GM18507 (cell line): Measurements from ENCODE around the gene GLRX3.
A peak's percentile ranks its signal among the peaks of the same experiment; 100 is the strongest.
"Not testable (repeated sequence)": the region's sequence is repeated elsewhere in the genome, so short reads cannot be mapped to it uniquely, and the experiment has no call there.

ENCODE experiments used
- DNase-seq: peaks from one replicate; pipeline ENCODE4 v3.0.0; 2011; ENCODE audit warnings: low read depth; ENCODE audit not compliant: insufficient read length; ENCODE audit errors: extremely low spot score
- FAIRE-seq: peaks from 2 replicates; lab custom pipeline; 2011; peaks lifted over from hg19 to GRCh38; lab: Jason Lieb, UNC

The GLRX3 gene

DNA sequence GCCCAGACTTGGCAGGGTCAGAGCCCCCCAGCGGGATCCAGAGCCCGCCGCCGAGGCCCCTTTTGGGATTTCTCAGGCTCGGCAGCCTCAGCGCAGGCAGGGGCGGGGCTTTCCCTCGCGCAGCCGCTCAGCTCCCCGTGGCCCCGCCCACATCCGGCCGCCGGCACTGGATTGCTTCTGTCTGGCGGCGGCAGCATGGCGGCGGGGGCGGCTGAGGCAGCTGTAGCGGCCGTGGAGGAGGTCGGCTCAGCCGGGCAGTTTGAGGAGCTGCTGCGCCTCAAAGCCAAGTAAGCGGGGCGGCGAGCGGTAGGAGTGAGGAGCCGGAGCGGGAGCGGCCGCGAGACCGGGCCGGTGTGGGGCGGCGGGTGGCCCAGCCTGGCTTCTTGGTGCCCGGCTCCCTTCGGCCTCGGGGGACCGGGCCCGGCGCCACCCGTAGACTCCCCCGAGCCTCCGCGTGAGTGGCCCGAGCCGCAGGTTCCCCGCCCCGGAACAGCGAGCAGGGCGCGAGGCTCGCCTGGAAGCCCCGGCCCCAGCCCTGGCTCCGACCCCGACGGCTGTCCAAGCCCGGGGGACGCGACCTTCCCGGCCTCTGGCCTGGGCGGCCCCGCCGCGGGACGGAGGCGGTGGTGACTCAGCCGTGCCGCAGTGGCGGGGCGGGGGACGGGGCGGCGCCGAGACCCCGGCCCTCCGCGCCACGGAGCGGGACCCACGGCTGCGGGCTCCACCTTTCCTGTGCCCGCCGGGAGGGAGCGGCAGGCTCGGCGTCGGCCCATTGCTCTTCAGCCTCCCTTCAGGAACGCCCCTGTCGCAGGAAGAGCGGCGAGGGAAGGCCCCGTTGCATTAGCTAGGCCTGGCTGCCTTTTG is at the start of gene GLRX3:
TSS of gene GLRX3 (plus strand) at position 166 of the 864 bp plus-strand sequence. CDS start at position 196, 30 bp downstream.
- DNase-seq (peak; percentile 90), FAIRE-seq (peak; percentile 77)

DNA sequence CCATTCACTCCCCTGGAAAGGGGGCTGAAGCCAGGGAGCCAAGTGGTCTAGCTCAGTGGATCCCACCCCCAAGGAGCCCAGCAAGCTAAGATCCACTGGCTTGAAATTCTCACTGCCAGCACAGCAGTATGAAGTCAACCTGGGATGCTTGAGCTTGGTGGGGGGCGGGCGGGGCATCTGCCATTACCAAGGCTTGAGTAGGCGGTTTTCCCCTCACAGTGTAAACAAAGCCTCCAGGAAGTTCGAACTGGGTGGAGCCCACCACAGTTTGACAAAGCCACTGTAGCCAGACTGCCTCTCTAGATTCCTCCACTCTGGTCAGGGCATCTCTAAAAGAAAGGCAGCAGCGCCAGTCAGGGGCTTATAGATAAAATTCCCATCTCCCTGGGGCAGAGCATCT is 45.6 kb upstream of the GLRX3 start:
- not testable (repeated sequence) for DNase-seq, FAIRE-seq

DNA sequence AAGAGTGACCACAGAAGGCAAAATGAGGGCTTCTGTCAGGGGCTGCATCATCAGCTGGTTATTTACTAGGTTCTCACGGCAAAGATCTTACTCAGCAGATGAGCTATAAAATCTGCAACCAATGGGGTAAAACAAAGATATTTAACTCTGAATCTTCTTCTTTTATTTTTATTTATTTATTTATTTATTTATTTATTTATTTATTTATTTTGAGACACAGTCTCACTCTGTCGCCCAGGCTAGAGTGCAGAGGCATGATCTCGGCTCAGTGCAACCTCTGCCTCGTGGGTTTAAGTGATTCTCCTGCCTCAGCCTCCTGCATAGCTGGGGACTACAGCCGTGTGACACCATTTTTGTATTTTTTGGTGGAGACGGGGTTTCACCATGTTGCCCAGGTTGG is 36.8 kb upstream of the GLRX3 start:
- FAIRE-seq = no peak
- no peak for DNase-seq

- no peak for DNase-seq
- FAIRE-seq = no peak
Observed at GRCh38 chr10:130105724-130106123, 30.5 kb upstream of the GLRX3 start.

GRCh38 chr10:130108146-130108545 is 28.0 kb upstream of the GLRX3 start:
- DNase-seq = not testable (repeated sequence)
- FAIRE-seq = peak; percentile 76

GRCh38 chr10:130108934-130109604 is 27.1 kb upstream of the GLRX3 start:
- FAIRE-seq (peak; percentile 39), DNase-seq (no peak)

GRCh38 chr10:130109796-130110245 is 26.4 kb upstream of the GLRX3 start:
- peak; percentile 84 for FAIRE-seq

DNA sequence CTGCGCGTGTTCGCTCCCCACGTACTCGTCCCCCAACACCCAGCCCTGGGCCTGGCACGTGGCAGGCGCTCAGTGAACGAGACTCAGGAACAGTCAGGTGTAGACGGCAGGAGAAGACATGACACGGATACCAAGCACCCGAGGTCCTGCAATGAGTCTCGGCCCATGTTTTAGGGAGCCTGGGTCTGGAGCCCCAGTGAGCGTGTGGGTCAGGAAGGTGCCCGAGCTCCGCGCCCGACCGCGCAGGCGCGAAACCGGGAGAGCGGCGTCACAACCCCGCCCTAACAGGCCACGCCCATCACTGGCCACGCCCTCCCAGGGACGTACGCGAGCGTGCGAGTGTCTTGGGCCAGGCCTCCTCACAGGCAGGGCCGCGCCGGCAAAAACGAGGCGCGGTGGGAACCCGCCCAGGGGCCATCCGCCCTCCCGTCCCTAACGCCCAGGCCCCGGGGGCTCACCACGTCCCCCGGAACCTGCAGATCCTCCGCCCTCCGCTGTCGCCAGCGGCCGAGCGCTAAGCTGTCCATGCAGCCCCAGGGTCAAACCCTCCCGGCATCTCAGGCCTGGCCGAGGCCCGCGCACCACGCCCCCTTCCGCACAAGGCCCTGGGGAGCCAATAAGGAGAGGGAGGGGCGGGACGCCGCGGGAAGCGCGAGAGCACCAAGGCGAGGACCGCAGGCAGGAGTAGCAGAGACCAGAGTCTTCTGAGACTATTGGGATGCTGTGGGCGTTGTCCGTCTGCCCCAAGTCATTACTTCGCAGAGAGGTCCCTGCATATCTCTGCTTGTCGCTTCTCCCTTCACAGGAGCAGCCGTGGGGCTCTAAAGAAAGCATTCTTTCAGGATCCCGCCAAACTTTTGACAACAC is 25.7 kb upstream of the GLRX3 start, which contains the start of gene C10orf143:
TSS of gene C10orf143 (minus strand) at position 585 of the 867 bp plus-strand sequence. CDS start at position 527, 58 bp downstream.
- FAIRE-seq = no peak

More at GRCh38 chr10:130109796-130110245, 26.4 kb upstream of the GLRX3 start:
- DNase-seq = peak; percentile 14

GRCh38 chr10:130111113-130111851 is 24.9 kb upstream of the GLRX3 start:
- peak; percentile 94 for FAIRE-seq

More for the DNA sequence above, 25.7 kb upstream of the GLRX3 start, which contains the start of gene C10orf143:
- DNase-seq = peak; percentile 85

DNA sequence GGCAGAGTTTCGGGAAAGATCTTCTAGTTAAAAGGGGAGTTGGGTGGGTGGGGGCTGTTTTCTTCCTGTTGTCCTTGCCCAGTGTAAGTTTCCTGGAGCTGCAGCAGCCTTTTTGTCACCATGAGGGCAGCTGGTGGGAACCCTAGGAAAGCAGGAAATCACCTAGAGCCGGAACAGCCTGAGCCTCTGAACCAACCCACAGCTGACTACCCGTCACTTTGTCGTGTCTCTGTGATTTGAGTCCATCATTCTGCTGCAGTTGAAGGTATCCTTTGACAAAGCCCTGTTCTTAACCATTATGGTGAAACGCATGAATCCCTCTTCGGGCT is 24.4 kb upstream of the GLRX3 start:
- FAIRE-seq = peak; percentile 18
- no peak for DNase-seq

More at GRCh38 chr10:130111113-130111851, 24.9 kb upstream of the GLRX3 start:
- peak; percentile 82 for DNase-seq

- DNase-seq = no peak
- no peak for FAIRE-seq
Observed at GRCh38 chr10:130112821-130113220, 23.4 kb upstream of the GLRX3 start.

DNA sequence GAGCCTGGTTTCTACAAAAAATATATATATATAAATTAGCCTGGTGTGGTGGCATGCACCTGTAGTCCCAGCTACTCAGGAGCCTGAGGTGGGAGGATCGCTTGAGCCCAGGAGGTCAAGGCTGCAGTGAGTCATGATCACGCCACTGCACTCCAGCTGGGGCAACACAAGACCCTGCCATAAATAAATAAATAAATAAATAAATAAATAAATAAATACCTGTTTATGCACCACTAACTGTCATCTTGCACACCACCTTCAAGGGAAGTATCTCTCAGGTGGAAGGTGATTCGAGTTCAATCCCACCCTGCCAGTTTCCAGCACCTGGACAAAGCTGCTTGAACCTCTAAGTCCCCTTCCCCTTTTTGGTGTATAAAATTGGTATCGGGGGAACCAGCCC is 19.2 kb upstream of the GLRX3 start:
- DNase-seq, FAIRE-seq: not testable (repeated sequence)

- not testable (repeated sequence) for DNase-seq, FAIRE-seq
Observed at GRCh38 chr10:130117535-130117934, 18.7 kb upstream of the GLRX3 start.

- no peak for DNase-seq
- FAIRE-seq = no peak
Observed at GRCh38 chr10:130121486-130122079, 14.6 kb upstream of the GLRX3 start.

DNA sequence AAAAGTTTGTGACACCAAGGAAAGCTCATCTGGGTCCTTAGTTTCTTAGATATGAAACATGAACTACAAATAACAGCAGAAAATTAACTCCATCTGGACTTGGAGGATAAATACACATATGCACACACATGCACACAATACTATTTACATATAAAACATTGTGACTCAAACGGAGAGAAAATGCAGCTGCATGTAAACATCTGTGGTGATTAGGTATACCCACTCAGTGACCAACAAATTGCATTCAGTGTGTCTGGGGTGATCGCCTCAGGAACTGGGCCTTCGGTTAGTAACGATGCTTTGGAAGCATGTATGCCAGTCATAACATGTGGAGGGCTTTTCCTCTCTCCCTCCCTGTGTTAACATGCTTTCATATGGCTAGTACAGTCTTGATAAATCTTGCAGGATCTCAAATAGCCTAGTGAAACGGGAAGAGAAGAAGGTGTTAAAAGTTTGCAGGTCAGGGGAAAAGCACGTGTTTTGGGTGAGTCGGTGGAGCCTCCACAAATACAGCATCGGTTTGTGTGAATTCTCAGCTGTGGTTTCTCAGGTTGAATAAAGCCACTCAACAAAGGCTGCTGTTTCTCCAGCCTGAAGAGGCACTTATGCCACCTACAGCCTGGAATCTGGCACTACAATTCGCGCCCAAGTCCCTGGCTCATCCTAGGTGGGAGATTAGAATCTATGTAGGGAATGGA is 8.7 kb upstream of the GLRX3 start:
- no peak for DNase-seq
- FAIRE-seq = peak; percentile 93

- FAIRE-seq = no peak
- no peak for DNase-seq
Observed at GRCh38 chr10:130128062-130128781, 8.0 kb upstream of the GLRX3 start.

DNA sequence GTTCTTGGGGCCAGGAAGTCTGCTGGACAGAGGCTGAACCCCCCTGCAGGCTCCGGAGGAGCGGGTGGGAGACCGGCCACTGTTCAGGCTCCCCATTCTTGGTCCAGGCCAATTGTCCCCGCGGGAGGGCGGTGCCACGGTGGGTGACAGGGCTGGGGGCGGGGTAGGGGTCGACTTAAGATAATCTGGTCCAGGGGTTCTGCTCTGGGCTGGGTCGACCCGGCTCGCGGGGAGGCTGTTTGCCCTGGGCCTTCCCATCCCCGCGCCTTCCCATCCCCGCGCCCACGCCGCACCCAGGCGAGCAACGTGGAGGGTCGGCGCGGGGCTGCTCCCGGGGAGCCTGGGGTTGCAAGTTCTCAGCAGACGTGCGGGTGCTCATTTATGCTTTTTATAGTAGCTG is 7.3 kb upstream of the GLRX3 start:
- DNase-seq = no peak
- no peak for FAIRE-seq
